GM12878 (cell line): Measurements from ENCODE around the gene PTPRN2.

Experiments used
- ATF2 ChIP-seq: IDR thresholded peaks from 2 replicates; pipeline ENCODE4 v1.6.1; 2012; ENCODE audit warnings: low read length, inconsistent platforms
- MAX ChIP-seq: IDR thresholded peaks from 2 replicates; pipeline ENCODE4 v1.6.1; 2012; ENCODE audit warnings: low read depth, low read length, improper control_type of control experiment
- NFXL1 ChIP-seq: fragments of 450-650 bp; IDR thresholded peaks from 2 replicates; pipeline ENCODE4 v1.6.1; 2017; ENCODE audit warnings: antibody characterized with exemption, mild to moderate bottlenecking, borderline replicate concordance
- POU2F2 ChIP-seq: IDR thresholded peaks from 3 replicates; pipeline ENCODE4 v1.6.1; 2011; ENCODE audit warnings: low read depth, mild to moderate bottlenecking, low read length, borderline replicate concordance

- TF ChIP-seq POU2F2: no peak
- TF ChIP-seq ATF2: no peak
- no peak for TF ChIP-seq NFXL1
- no peak for TF ChIP-seq MAX
Measured at GRCh38 chr7:158424531-158424930, 163.1 kb downstream of the PTPRN2 start.
